ENCODE measurements around the gene KIF13A. TPM values are rescaled to one million over a fixed set of nuclear protein-coding genes. Genes with fewer than 3 reads are reported as not detected.

The KIF13A gene
- total and polyA plus RNA-seq, 9 of the 15 experiments (the other 6 are each of a cell fraction or from before 2014, with no cell fraction given): 3.6 to 44.3 (median 29.7) TPM

GRCh38 chr6:17949168-17949567, 38.3 kb downstream of the KIF13A start:
- H3K4me1 ChIP-seq (replicated peaks in 1 of 2; ENCODE audit: control insufficient read depth in 2 of 2, insufficient read depth in 2 of 2, low read length in 2 of 2): no peaks in the 10 kb centered on the region; a peak in 1 of 5 replicates
- peaks cover 43% of the 10 kb centered on the region for H3K79me2 ChIP-seq (ENCODE audit: control insufficient read depth, insufficient read depth, low read length)
- ATAC-seq (no peak; the same call in 2 of the 3 replicates), DNase-seq (ENCODE audit: extremely low read depth in 1 of 4, low spot score in 3 of 4) (no peak), FAIRE-seq (no peak)
- no peaks in the 10 kb centered on the region for H3K9me1 ChIP-seq (ENCODE audit: control insufficient read depth, insufficient read depth, low read length)
- 42% methylated on average over 2 of the region's 2 CpGs for WGBS (ENCODE audit: insufficient coverage, low coverage, missing lambda C conversion rate)
- TF ChIP-seq SIN3A (IDR thresholded peaks at IDR 0.05; ENCODE audit: borderline replicate concordance in 2 of 2, control insufficient read depth in 1 of 2, low read depth in 2 of 2, low read length in 2 of 2): no peak
- no peak for TF ChIP-seq KAT8 (IDR thresholded peaks at IDR 0.05; ENCODE audit: low read depth)
- no peak for TF ChIP-seq LCOR (CRISPR knock-in tag; IDR thresholded peaks at IDR 0.05)
- TF ChIP-seq SRF (CRISPR knock-in tag; IDR thresholded peaks at IDR 0.05): no peak
- TF ChIP-seq, protein P1, sequence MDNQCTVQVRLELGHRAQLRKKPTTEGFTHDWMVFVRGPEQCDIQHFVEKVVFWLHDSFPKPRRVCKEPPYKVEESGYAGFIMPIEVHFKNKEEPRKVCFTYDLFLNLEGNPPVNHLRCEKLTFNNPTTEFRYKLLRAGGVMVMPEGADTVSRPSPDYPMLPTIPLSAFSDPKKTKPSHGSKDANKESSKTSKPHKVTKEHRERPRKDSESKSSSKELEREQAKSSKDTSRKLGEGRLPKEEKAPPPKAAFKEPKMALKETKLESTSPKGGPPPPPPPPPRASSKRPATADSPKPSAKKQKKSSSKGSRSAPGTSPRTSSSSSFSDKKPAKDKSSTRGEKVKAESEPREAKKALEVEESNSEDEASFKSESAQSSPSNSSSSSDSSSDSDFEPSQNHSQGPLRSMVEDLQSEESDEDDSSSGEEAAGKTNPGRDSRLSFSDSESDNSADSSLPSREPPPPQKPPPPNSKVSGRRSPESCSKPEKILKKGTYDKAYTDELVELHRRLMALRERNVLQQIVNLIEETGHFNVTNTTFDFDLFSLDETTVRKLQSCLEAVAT (IDR thresholded peaks at IDR 0.05): no peak
- no peak for TF ChIP-seq ZSCAN32 (CRISPR knock-in tag; IDR thresholded peaks at IDR 0.05)
- TF ChIP-seq ZNF586 (CRISPR knock-in tag; conservative IDR thresholded peaks at IDR 0.05): no peak
- no peak for TF ChIP-seq ZNF239 (CRISPR knock-in tag; IDR thresholded peaks at IDR 0.05)
- no peak for TF ChIP-seq NFRKB (IDR thresholded peaks at IDR 0.05; ENCODE audit: low read depth)
- TF ChIP-seq ZNF175 (CRISPR knock-in tag; IDR thresholded peaks at IDR 0.05; ENCODE audit: low read depth): no peak
- TF ChIP-seq, protein P2, sequence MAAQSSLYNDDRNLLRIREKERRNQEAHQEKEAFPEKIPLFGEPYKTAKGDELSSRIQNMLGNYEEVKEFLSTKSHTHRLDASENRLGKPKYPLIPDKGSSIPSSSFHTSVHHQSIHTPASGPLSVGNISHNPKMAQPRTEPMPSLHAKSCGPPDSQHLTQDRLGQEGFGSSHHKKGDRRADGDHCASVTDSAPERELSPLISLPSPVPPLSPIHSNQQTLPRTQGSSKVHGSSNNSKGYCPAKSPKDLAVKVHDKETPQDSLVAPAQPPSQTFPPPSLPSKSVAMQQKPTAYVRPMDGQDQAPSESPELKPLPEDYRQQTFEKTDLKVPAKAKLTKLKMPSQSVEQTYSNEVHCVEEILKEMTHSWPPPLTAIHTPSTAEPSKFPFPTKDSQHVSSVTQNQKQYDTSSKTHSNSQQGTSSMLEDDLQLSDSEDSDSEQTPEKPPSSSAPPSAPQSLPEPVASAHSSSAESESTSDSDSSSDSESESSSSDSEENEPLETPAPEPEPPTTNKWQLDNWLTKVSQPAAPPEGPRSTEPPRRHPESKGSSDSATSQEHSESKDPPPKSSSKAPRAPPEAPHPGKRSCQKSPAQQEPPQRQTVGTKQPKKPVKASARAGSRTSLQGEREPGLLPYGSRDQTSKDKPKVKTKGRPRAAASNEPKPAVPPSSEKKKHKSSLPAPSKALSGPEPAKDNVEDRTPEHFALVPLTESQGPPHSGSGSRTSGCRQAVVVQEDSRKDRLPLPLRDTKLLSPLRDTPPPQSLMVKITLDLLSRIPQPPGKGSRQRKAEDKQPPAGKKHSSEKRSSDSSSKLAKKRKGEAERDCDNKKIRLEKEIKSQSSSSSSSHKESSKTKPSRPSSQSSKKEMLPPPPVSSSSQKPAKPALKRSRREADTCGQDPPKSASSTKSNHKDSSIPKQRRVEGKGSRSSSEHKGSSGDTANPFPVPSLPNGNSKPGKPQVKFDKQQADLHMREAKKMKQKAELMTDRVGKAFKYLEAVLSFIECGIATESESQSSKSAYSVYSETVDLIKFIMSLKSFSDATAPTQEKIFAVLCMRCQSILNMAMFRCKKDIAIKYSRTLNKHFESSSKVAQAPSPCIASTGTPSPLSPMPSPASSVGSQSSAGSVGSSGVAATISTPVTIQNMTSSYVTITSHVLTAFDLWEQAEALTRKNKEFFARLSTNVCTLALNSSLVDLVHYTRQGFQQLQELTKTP (IDR thresholded peaks at IDR 0.05; ENCODE audit: low read depth in 1 of 2, partially characterized antibody in 2 of 2): no peak
- TF ChIP-seq, protein P3, sequence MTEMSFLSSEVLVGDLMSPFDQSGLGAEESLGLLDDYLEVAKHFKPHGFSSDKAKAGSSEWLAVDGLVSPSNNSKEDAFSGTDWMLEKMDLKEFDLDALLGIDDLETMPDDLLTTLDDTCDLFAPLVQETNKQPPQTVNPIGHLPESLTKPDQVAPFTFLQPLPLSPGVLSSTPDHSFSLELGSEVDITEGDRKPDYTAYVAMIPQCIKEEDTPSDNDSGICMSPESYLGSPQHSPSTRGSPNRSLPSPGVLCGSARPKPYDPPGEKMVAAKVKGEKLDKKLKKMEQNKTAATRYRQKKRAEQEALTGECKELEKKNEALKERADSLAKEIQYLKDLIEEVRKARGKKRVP (CRISPR knock-in tag; IDR thresholded peaks at IDR 0.05): no peak
- TF ChIP-seq CREBBP (IDR thresholded peaks at IDR 0.05; ENCODE audit: low read depth, low read length): no peak
- CTCF ChIA-PET (ENCODE audit: low intra/inter-chr PET ratio): no interaction called here
- H3K27ac ChIP-seq (ENCODE audit: extremely low read depth, low read depth, low read length): no peak overlapping the region
- no TSS peak for BruUV-seq (replicated peaks)
- no peaks in the 10 kb centered on the region for H3K27me3 ChIP-seq (ENCODE audit: control insufficient read depth in 2 of 2, insufficient read depth in 2 of 2, low read length in 2 of 2)
- in situ Hi-C loops (cut with MboI) (no loop called here), intact Hi-C loops (cut with micrococcal nuclease) (no loop called here)
- peaks cover 4% of the 10 kb centered on the region; the same call in 1 of the 3 replicates for H3K36me3 ChIP-seq (ENCODE audit: control insufficient read depth, insufficient read depth, low read length)
- no peaks in the 10 kb centered on the region for H3K9me3 ChIP-seq (replicated peaks; ENCODE audit: control insufficient read depth, insufficient read depth, low read depth, low read length)
- no peak overlapping the region for H3K9ac ChIP-seq (ENCODE audit: insufficient read depth in 1 of 2, low read depth in 2 of 2, low read length in 2 of 2)
- no peaks in the 10 kb centered on the region for H4K20me1 ChIP-seq (replicated peaks; ENCODE audit: control insufficient read depth, insufficient read depth, low read length)
- POLR2A ChIA-PET: interaction anchor here (0.5 to 3.0 kb wide), 4 partner anchors 9 to 19 kb away, joined by 3 to 12 read pairs (median 3); no protein-coding TSS in a partner anchor
- H3K4me2 ChIP-seq (ENCODE audit: insufficient read depth, low read length): no peak overlapping the region
- H2AFZ ChIP-seq (ENCODE audit: low read depth, low read length): no peak overlapping the region
- no peak overlapping the region for H3K4me3 ChIP-seq
